Ishikawa (cell line): ENCODE data around the gene TTC3.

Source experiments
- EP300 ChIP-seq: IDR thresholded peaks from 2 replicates; pipeline ENCODE4 v1.6.1; 2012; ENCODE audit warnings: borderline replicate concordance
- TEAD4 ChIP-seq: IDR thresholded peaks from 2 replicates; pipeline ENCODE4 v1.6.1; 2012
- TF ChIP-seq, protein P1 (sequence below): IDR thresholded peaks from 2 replicates; pipeline ENCODE4 v1.6.1; 2012

GRCh38 chr21:37168666-37169065 is 95.6 kb downstream of the TTC3 start:
- no peak for TF ChIP-seq EP300
- TF ChIP-seq, protein P1, sequence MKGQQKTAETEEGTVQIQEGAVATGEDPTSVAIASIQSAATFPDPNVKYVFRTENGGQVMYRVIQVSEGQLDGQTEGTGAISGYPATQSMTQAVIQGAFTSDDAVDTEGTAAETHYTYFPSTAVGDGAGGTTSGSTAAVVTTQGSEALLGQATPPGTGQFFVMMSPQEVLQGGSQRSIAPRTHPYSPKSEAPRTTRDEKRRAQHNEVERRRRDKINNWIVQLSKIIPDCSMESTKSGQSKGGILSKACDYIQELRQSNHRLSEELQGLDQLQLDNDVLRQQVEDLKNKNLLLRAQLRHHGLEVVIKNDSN: no peak
- no peak for TF ChIP-seq TEAD4
